ENCODE results near the gene MS4A15. TPM values are rescaled to one million over a fixed set of nuclear protein-coding genes. Genes with fewer than 3 reads are reported as not detected.
A peak's percentile ranks its signal among the peaks of the same experiment; 100 is the strongest.

The MS4A15 gene
- total and polyA plus RNA-seq, 9 of the 15 experiments (the other 6 are each of a cell fraction or from before 2014, with no cell fraction given): not detected

DNA sequence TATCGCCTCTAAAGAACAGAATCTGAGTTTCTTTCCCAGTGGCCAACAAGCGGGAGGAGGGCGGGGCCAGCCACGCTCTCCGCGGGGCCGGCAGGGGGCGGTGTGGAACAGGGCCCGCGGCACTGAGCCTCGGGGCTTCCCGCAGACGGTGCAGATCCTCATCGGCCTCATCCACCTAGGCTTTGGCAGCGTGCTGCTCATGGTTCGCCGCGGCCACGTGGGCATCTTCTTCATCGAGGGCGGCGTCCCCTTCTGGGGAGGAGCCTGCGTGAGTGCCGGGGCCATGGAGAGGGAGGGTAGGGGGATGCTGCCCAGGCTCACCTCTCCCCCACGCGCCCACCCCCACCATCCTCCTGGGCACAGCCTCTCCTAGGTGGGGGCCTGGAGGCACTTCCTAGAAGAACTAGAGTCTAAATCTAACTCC lies 10.7 kb downstream of the MS4A15 start (continued):
- no peak for TF ChIP-seq ZNF354B (CRISPR knock-in tag; IDR thresholded peaks at IDR 0.05)
- TF ChIP-seq CREM (IDR thresholded peaks at IDR 0.05; ENCODE audit: low read depth): 0 out of 2 replicates have a peak, but pooled peaks have one; percentile 13
- TF ChIP-seq, protein P1, sequence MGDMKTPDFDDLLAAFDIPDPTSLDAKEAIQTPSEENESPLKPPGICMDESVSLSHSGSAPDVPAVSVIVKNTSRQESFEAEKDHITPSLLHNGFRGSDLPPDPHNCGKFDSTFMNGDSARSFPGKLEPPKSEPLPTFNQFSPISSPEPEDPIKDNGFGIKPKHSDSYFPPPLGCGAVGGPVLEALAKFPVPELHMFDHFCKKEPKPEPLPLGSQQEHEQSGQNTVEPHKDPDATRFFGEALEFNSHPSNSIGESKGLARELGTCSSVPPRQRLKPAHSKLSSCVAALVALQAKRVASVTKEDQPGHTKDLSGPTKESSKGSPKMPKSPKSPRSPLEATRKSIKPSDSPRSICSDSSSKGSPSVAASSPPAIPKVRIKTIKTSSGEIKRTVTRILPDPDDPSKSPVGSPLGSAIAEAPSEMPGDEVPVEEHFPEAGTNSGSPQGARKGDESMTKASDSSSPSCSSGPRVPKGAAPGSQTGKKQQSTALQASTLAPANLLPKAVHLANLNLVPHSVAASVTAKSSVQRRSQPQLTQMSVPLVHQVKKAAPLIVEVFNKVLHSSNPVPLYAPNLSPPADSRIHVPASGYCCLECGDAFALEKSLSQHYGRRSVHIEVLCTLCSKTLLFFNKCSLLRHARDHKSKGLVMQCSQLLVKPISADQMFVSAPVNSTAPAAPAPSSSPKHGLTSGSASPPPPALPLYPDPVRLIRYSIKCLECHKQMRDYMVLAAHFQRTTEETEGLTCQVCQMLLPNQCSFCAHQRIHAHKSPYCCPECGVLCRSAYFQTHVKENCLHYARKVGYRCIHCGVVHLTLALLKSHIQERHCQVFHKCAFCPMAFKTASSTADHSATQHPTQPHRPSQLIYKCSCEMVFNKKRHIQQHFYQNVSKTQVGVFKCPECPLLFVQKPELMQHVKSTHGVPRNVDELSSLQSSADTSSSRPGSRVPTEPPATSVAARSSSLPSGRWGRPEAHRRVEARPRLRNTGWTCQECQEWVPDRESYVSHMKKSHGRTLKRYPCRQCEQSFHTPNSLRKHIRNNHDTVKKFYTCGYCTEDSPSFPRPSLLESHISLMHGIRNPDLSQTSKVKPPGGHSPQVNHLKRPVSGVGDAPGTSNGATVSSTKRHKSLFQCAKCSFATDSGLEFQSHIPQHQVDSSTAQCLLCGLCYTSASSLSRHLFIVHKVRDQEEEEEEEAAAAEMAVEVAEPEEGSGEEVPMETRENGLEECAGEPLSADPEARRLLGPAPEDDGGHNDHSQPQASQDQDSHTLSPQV (IDR thresholded peaks at IDR 0.05): no peak
- TF ChIP-seq ZNF778 (CRISPR knock-in tag; IDR thresholded peaks at IDR 0.05): no peak
- TF ChIP-seq CBX3 (IDR thresholded peaks at IDR 0.05; ENCODE audit: borderline replicate concordance in 1 of 2, low read length in 2 of 2): peak in 1 of 2 experiments; percentile 60; a peak in 1 of 3 replicates
- TF ChIP-seq RCOR1 (IDR thresholded peaks at IDR 0.05; ENCODE audit: borderline replicate concordance in 1 of 2, low read depth in 2 of 2, low read length in 2 of 2): 0 out of 4 replicates have a peak, but pooled peaks of 1 of the 2 experiments have one; percentile 28
- TF ChIP-seq, protein P2, sequence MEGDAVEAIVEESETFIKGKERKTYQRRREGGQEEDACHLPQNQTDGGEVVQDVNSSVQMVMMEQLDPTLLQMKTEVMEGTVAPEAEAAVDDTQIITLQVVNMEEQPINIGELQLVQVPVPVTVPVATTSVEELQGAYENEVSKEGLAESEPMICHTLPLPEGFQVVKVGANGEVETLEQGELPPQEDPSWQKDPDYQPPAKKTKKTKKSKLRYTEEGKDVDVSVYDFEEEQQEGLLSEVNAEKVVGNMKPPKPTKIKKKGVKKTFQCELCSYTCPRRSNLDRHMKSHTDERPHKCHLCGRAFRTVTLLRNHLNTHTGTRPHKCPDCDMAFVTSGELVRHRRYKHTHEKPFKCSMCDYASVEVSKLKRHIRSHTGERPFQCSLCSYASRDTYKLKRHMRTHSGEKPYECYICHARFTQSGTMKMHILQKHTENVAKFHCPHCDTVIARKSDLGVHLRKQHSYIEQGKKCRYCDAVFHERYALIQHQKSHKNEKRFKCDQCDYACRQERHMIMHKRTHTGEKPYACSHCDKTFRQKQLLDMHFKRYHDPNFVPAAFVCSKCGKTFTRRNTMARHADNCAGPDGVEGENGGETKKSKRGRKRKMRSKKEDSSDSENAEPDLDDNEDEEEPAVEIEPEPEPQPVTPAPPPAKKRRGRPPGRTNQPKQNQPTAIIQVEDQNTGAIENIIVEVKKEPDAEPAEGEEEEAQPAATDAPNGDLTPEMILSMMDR (IDR thresholded peaks at IDR 0.05 in 2 of 3, conservative IDR thresholded peaks at IDR 0.05 in 1 of 3; ENCODE audit: insufficient read depth in 2 of 3, low read depth in 1 of 3, low read length in 3 of 3): peak; percentile 76 to 89 (median 82)
- TF ChIP-seq NBN (IDR thresholded peaks at IDR 0.05; ENCODE audit: low read depth): no peak
- TF ChIP-seq ZNF589 (CRISPR knock-in tag; IDR thresholded peaks at IDR 0.05; ENCODE audit: low read depth): no peak
- TF ChIP-seq, protein P3, sequence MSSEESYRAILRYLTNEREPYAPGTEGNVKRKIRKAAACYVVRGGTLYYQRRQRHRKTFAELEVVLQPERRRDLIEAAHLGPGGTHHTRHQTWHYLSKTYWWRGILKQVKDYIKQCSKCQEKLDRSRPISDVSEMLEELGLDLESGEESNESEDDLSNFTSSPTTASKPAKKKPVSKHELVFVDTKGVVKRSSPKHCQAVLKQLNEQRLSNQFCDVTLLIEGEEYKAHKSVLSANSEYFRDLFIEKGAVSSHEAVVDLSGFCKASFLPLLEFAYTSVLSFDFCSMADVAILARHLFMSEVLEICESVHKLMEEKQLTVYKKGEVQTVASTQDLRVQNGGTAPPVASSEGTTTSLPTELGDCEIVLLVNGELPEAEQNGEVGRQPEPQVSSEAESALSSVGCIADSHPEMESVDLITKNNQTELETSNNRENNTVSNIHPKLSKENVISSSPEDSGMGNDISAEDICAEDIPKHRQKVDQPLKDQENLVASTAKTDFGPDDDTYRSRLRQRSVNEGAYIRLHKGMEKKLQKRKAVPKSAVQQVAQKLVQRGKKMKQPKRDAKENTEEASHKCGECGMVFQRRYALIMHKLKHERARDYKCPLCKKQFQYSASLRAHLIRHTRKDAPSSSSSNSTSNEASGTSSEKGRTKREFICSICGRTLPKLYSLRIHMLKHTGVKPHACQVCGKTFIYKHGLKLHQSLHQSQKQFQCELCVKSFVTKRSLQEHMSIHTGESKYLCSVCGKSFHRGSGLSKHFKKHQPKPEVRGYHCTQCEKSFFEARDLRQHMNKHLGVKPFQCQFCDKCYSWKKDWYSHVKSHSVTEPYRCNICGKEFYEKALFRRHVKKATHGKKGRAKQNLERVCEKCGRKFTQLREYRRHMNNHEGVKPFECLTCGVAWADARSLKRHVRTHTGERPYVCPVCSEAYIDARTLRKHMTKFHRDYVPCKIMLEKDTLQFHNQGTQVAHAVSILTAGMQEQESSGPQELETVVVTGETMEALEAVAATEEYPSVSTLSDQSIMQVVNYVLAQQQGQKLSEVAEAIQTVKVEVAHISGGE (CRISPR knock-in tag; IDR thresholded peaks at IDR 0.05): no peak
- TF ChIP-seq MAZ (CRISPR knock-in tag; conservative IDR thresholded peaks at IDR 0.05 in 1 of 2, IDR thresholded peaks at IDR 0.05 in 1 of 2): peak in 1 of 2 experiments; percentile 85; a peak in 2 of 4 replicates
- peak; percentile 74 for TF ChIP-seq L3MBTL2 (IDR thresholded peaks at IDR 0.05)

Measured in K562 (cell line).